COLO668 (cell line): ENCODE results near the gene VWC2L.

Experiments used
- DNase-seq: peaks from one replicate; lab custom pipeline; 2025; ENCODE audit not compliant: unreplicated experiment; lab: John Stamatoyannopoulos, UW

The VWC2L gene

DNA sequence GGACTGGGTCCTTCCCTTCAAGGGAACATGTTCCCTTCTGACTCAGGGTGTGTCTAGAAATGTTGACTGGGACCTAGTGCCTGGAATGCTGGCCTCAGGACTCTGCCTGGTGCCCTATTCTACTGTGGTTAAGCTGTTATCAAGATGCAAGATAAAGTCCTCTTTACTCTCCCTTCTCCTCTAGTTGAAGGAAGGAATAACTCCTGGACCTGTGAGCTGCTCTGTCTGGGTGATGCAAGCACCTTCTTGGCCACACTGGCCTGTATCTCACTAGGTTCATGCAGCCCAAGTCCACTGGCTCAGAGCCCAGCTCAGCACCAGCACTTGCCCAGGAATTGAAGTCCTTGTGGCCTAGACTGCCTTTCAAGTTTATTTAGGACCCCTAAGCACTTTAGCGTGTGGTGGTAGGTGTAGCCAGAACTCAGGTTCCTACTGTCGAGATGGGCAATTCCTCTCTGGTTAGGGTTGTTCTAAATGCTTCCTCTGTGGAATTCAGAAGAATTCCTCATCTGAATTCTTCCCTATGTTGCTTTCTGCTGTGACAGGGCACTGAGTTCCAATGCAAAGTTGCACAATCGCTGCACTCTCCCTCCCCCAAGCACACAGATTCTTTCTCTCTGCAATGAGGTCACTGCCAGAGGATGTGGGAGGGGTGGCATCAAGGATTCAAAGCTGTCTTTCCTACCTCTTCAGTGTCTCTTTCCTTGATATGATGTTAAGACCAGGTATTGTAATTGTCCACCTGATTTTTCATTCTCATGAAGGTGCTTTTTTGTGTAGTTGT lies 54.7 kb downstream of the VWC2L start:
- no peak for DNase-seq

DNA sequence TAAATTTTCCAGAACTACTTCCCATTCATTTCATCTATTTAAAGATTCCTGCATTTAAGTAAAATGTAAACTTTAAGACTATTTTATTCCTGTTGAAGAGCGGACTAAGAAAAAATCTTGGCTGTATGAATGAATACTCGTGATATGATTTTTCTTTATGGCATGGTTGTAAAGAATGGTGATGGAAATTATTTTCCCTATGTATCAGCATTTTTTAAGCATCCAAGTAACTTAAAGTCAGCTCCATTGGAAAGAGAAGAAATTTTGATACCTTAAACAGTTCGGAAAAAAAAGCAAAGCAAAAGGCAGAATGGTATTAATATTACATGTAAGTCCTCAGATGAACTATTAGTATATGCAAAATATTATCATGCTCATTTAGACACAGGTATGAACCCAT lies 58.9 kb downstream of the VWC2L start:
- DNase-seq, result no peak

DNA sequence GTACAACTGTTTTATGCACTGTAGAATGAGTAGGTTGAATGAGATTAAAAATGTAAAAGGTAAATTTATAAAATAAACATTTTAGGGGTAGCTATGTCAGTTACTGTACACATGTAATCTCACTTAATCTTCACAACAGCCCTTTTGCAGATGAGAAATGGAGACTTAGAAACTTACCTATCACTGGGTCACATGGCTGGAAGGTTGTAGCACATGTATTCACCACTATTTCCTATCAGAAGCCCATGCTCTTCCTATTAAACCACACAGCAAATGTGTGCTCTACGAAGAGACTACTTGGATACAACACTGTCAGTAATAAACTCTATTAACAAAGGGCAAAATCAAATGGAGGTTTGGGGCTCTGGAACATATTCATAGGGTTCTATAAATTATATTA lies 60.5 kb downstream of the VWC2L start:
- no peak for DNase-seq

DNA sequence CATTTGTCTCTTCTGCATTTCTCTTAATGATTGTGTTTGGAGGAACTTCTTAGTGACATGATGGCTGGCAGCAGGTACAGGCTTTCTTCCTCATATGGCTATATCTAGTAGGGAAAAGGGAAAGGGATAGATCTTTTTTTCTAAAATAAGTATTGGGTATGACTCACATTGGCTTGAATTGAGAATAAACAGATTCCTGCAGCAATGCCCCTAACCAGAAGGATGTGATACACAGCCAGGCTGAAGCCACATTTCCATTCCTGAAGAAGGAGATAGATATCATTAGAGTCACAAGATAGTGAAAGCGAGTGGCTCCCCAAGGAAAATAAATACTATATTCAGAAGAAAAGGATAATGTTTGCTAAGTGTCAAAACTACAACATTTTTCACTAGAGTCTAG lies 61.1 kb downstream of the VWC2L start:
- no peak for DNase-seq

DNA sequence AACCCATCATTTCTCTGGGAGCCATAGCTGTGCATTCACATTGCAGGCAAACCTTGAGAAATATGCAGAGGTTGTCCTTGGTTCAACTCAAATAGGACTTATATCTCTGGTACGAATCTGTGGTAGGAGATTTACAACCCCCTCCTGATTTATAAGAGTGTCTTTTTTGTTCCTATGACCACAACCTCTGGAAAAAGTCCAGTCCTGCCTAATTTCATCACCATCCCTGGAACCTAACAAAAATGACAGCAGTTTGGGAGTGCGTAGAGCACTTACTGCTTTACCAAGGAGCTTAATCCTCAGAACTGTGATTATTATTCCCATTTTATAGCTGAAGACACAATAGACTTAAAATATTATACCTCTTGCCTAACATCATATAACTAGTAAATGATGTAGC lies 66.5 kb downstream of the VWC2L start:
- no peak for DNase-seq

DNA sequence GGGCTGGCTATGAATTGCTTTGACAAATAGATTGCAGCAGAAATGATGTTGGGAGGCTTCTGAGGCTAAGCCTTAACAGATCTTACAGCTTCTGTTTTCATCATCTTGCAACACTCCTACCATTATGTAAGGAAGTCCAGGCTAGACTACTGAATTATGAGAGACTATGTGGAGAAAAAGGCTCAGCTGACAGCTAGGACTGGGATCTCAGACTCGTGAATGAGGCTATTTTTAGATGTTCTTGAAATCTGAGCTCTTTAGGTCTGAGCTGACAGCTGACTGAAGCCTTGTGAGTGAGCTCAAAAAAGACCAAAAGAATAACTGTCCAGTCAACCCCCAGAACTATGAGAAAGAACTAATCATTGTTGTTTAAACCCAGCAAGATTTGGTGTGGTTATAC lies 70.3 kb downstream of the VWC2L start:
- DNase-seq, result peak; percentile 10

DNA sequence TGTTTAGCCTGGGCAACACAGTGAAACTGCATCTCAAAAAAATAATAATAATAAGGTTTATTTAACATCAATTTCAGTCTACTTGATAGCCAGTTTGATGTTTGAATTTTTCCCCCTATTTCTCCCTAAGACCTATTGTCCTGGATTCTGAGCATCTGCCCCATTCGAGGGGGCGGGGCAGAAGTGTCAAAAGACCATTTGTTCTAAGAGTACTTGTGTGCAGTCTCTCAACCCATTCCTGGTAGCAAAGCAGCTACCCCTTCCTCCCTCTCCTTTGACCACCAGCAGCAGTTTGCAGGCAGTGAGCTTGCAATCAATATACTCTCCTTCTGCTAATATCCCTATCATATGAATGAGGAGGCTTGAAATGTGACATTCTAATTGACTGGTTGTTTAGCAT lies 71.9 kb downstream of the VWC2L start:
- no peak for DNase-seq

DNA sequence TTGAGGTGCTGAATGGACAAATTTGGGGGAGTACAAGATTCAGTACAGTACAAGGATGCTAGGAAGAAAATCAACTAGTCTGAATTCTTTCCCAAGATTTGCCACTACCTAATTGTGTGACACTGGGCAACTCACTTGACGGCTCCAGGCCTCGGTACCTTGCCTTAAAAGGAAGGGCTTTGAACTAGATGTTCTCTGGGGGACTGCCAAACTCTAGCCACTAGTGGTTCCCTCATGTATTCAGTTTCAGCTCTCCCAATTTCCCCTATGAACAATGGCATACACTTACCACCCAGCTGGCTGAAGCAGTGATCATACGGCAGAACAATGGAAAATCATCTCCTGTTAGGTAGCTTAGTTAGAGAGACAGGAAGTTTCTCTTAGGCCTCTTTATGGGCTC lies 73.4 kb downstream of the VWC2L start:
- DNase-seq, result no peak

DNA sequence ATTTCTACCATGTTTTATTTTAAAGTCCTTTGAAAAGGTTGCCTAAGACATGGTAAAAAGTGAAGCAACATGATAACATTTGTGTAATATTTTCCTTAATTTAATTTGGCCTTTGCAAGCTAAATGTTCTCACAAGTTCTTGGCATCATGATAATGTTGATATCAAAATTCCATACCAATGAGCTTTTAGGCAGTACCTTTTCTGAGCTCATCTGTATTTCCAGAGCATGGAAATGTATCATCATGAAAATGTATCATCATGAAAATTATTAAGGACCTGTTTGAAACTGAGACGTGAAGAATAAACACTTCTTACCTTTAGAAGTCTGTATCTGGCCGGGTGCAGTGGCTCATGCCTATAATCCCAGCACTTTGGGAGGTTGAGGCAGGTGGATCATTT lies 73.8 kb downstream of the VWC2L start:
- no peak for DNase-seq

DNA sequence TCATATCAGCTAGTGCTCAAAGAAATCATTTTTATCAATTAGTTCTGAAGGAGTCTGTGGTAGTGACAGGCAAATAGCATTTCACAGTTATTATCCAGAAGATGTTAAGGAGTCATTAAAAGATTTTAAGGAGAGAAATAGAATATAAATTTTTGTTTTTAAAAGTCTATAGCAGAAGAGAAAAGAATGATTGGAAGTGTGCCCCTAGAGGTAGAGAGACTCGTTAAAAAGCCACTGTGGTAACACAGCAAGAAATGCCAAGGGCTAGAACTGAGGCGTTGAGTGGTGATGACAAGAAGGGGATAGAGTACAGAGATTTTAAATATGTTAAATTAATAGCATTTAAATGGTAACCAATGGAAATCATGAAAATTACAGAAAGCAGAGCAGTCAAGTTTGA lies 78.3 kb downstream of the VWC2L start:
- no peak for DNase-seq

DNA sequence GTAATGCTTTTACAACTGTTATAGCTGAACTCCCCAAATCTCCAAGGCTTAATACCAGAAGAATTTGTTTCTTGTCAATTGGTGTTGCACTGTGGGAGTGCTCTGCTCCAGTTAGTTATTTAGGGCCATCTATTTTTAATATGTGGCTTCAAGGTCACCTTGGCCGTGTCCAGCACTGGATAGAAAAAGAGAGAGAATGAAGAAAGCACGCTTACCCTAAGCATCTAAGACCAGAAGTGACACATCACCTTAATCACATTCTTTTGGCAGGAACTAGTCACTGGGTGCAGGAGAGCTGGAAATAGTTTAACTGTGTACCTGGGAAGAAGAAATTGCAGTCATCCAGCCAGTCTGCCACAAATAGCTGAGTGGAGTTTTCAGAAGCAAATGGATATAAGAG lies 78.8 kb downstream of the VWC2L start:
- no peak for DNase-seq

DNA sequence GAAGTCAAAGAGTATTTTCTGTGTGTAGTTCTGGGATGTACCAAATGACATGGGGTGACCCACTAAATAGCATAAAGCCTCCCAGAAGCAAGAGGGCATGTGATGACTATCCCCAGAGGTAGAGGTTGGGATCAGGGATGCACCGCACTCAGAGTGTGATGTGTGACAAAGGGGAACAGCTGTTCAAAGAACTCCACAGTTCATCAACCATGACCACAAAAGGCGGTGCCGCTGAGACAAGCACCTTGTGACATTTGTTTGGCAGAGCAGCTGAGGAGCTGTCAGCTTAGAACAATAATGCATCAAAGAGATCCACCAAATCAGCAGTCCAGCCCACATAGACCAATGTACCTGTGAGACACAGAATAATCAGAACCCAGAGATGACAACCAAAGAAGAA lies 81.3 kb downstream of the VWC2L start:
- DNase-seq, result peak; percentile 89

DNA sequence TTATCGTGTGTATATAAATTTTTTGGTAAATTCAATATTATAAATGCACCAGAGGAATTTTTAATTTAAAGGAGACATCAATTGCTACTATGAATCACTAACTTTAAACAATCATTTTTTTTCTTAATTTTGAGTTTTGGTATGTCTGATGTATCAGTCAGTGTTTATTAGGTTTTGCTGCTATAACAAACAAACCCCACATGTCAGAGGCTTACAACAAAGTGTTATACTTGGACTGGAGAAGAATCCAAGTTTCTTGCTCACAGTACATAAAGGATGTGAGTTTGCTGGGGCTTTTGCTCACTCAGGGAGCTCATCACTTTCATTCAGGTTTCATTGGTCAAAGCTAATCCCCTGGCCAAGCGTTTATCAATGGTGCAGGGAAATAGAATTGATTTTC lies 81.8 kb downstream of the VWC2L start:
- no peak for DNase-seq

DNA sequence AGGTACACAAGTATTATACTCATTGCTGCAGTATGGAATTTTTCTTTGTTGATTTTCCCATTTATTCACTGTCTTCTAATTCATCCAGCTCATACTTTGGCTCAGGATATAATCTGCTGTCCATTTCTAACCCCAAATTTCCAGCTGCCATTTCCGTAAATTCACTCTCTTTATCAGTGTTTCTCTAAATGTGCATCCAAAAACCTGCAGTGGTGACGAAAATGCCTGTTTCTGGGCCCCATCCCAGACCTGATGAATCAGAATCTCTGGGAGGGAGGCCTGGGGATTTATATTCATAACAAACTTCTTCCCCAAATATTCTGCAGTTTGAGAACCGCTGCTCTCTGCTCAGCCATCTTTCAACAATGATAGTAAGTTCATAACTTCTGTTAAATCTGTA lies 86.6 kb downstream of the VWC2L start:
- DNase-seq, result no peak

DNA sequence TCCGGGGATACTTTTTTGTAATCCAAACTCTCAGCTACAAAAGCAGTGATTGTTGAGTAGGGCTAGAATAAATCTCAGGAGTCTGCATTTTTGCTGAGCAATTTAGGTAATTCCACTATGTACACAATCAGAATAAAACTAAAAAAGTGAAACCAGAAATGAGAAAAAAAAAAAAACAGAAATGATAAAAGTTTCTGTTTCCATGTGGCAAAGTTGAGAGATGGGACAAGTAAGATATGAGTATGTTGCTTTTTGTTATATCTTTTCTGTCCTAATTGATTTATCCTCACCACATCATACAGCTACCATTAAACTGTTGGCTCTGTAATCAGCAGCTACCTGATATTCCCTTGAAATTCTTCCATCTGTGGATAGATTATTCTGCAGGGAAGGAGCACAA lies 92.7 kb downstream of the VWC2L start:
- no peak for DNase-seq

DNA sequence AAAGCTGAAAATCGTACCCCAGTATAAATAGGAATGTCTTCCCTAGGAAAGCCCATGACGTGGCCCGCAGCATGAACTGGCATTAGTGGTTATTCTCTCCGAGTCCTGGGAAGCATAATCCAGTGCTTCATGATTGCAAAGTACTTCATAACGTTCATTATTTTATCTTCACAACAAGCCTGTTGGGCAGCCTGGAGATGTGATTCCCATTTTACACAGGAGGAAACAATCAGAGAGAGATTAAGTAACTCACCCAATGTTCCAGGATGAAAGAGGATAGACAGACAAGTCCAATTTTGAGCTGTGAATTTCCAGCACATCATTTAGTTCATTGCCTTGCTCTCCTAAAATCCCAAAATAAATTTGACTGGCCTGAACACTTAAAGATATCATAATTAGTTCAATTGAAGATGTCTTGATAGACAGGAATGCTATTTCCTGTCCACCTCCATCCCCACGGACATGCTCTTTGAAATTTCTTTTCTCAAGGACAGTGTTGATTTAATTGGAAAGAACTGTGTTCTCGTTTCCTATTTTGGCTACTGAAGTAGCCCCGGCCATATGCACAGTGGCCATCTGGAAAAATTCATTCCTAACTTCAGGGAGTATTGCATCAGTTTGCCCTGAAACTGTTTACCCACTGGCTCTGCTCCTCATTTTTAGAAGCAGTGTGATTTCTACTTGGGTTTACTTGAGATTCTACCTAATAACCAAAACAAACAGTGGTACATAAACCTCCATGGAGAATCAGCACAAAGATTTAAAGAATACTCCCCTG lies 93.9 kb downstream of the VWC2L start:
- DNase-seq, result no peak

DNA sequence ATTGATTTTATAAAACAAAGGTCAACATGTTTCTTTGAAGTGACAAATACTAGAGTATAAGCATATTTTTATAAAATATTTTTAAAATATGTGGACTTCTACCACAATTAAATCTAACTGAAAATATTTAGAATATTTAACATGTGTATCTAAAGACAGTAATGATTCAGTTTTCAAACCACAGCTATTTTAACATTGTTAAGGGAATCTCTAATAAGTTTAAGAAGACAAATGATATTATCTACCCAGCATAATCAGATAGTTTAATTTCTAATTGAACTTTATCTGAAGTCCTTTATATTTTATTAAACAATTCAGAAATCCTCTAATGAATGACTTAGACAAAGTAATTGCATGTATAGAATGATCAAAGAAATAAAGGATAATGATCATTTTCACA lies 96.2 kb downstream of the VWC2L start:
- no peak for DNase-seq

DNA sequence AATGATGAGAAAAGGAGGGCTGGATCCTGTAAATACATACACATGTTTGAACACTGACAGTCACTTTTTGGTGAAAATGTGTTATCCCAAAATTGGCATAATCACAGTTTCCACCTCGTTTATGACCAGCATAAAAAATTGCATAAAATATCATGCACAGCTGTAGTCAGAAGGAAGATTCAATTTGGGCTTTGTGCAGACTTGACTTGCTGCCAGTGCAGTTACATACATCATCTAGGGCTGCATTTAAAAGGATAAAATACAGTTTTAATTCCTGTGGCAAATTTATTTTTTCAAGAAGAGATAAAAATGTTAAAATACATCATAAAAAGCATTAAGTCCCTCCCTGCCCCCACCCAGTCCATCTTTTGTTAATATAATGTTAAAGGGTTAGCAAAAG lies 103.8 kb downstream of the VWC2L start:
- DNase-seq, result no peak

DNA sequence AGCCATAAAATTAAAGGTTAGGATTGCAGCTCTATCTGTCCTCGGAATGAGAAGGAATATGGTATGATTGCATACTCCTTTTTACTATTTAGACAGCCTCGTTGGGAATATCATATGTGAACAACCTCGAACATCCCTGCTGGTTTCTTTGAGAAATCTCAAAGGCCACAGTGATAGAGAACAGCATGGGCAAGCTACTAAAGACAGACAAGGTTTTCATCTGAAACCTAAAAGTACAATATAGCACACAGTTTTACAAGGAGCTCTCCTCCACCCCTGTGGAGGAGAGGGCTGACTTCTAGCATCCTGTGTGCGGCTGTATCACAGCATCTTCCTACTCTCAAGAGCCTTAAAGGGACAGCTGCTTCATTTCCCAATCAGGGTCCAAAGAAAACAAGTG lies 104.3 kb downstream of the VWC2L start:
- DNase-seq, result no peak

DNA sequence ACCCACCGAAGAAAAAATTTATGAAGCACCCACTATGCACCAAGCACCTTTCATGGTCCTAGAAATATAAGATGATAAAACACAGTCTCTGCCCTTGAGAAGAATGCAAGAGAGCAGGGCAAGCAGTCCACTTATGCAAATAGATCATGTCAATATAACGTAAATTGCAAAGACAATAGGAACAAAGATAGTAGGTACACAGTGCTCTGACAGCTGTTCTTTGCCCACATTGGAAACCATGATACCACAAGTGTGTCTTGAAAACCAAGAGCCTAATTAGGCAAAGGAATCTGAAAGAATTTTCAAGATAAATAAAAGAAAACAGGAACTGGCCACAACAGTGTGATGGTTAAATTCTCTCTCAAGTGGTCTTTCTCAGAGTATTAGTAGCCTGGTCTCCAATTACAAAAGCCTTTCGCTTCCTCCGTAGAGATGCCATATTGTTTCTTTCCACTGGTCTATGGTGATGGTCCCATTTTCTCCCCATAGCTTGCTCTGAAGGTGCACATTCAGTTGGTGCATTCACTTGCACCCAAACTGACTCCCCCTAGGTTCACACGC lies 108.5 kb downstream of the VWC2L start:
- DNase-seq, result no peak

DNA sequence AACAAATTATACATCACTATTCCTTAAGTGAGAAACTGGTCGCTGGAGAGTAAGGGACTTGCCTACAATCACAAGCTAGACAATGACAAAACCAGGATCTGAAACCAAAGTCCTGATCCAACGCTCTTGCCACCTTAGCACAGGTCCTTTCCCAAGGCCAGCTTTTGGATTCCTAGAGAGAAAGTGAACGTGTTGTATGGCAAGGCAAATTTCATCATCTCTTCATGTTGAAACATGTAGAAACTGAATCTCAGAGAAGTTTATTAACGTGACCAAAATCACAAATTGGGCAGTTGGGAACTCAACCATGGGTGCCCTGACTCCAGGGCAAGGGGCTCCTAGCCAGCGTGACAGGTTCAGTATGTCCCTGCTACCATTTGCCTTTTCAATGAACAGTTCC lies 118.2 kb downstream of the VWC2L start:
- DNase-seq, result no peak

DNA sequence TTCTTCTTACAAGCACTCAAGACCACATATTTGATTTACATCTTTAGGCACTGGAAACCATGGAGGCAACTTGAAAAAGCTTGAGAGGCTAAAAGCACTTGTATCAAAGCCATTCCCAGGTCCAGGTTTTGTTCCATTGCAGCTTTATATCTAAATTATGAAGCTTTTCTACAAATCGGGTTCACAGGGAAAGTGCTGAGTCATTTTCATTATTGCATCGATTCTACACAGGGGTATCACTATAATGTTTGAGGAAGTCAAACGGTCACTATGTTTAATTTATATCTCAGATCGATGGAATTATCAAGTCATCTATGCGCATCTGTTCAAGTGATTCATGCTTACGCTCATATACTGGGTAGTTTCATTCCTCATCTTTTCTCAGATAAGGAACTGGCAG lies 118.7 kb downstream of the VWC2L start:
- DNase-seq, result no peak
